GM12801 (cell line): Measurements from ENCODE around the gene THRAP3.

Source experiments
- CTCF ChIP-seq: IDR thresholded peaks from one replicate; pipeline ENCODE4 v1.5.1; 2011; ENCODE audit warnings: control low read depth; ENCODE audit not compliant: insufficient read length; ENCODE audit errors: extremely low read depth

Gene THRAP3

DNA sequence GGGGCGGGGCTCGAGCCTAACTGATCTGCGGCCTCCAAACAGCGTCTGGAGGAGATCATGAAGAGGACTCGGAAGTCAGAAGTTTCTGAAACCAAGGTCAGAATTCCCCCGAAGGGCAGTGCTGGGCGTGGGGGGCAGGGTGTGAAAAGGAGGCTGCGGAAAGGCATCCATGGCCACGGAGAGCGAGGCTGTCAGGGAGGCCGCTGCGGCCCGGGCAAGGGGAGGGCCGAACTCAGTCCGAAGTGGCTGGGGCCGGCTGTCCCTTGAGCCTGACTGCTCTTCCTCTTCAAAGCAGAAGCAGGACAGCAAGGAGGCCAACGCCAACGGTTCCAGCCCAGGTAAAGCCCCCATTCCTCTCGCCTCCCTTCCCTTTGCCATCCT is 45.0 kb upstream of the THRAP3 start:
- TF ChIP-seq CTCF = no peak

- TF ChIP-seq CTCF = no peak
These were observed 41.5 kb upstream of the THRAP3 start for GRCh38 chr1:36182734-36183133.

- TF ChIP-seq CTCF = no peak
These were observed 40.9 kb upstream of the THRAP3 start for GRCh38 chr1:36183309-36183856.

DNA sequence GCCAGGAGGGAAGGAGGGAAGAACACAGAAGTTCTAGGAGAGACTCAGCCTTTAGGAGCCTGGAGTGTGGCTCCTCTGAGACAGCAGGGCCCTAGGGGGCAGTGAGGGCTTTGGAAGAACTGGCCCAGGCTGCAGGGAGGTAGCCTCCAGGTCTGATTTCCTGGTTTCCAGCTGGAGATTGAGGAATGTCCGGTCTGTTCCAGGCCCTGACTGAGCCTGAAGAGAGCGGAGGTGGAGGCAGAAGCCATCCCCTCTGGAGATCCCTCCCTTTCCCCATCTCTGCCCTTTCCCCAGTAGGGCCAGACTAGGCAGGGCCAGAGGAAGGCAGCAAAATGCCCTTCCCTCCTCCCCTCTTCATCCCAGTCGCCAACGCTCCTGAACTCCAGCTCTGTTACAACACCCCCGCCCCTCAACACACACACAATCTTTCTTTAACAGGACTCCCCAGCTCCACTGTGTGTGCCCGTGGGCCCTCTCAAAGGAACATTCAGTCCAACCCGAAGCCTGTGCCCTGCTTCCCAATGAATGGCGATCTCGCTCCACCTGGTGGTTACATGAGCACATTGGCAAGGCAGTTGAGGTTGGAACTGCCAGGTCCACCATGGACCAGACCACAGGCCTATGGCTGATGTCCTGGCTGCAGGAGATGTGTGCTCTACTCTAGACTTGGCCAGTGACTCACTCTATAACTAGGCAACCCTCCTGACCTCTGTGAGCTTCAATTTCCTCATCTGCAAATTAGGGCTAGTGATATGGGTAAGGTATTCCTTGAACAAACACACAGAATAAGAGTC is 36.2 kb upstream of the THRAP3 start:
- no peak for TF ChIP-seq CTCF

DNA sequence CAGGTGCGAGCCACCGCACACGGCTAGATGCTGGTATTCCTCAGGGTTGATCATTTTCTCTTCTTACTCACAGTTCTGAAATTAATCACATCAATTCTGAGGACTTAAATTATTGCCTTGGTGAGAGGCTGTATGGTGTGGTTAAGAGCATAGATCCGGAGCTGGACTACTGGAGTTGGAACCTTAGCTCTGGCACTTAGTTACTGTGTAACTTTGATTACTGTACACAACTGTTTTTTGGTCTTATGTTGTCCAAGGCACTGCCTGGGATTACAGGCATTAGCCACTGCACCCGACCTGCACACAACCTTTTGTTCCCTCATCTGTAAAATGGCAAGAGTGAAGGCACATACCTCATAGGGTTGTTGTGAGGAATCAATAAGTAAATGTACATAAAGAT is 25.6 kb upstream of the THRAP3 start:
- TF ChIP-seq CTCF = no peak

- TF ChIP-seq CTCF = no peak
These were observed 24.1 kb upstream of the THRAP3 start for GRCh38 chr1:36199934-36200741.

- TF ChIP-seq CTCF = no peak
These were observed 21.2 kb upstream of the THRAP3 start for GRCh38 chr1:36203027-36203553.
